Jurkat, Clone E6-1 (cell line): ENCODE results near the gene C11orf87.

Experiments
- DNase-seq: peaks from one replicate; pipeline ENCODE4 v3.0.0-alpha.2; 2011; ENCODE audit warnings: low read depth, low spot score
- H3K4me3 ChIP-seq: 2 replicates; pipeline ENCODE4 v1.5.1; 2011; ENCODE audit warnings: mild to moderate bottlenecking, low read length, control low read depth, moderate library complexity

Gene C11orf87

DNA sequence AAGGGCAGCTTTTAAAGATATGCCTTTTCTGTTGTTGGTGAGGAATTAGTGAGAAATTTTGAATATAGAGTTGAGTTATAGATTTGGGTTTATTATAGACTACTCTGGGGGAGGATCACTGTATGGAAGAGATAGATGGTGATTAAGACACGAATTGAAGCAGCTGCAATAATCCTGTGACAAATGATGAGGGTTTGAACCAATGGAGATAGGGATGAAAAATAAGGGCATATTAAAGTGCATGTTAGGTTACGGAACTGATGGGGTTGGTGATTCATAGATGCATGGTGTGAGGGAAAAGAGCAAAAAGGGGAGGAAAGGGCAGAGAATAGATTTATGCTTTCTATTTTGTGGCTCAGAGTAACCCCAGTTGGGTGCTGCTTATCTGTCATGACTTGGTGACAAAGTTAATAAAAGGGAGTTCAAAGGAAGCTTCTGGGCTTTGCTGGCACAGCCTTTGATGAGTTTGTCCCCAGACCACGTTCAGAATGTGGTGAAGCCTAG, 11.8 kb downstream of the C11orf87 start:
- H3K4me3 ChIP-seq: no peak overlapping the region
- DNase-seq: no peak

DNA sequence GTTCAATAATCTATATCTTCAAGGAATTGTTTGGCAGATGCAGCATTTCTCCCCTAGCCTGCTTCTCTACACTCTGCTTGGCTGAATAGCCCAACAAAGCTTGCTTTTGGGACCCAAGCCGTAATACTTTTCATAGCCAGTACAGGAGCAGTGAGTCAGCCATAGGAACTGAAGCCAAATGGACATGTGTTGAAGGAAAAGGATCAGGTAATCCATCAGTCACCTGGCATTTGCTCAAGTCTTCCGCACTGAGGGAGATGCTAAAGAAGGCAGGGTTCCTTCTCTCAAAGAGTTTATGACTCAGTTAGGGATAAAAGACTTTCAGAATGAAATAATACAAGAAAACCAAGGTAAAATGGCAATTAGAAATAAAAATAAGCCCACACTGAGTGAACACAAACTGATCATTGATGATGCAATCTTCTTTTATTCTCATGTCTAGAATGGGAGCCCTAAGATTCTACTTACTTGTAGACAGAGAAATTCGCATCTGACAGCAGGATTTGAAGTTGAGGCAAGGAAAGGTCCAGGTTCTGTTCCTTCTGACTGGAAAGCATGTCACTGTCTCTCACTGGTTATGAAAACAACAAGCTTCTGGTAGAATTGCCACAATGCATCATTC, 13.2 kb downstream of the C11orf87 start:
- no peak overlapping the region for H3K4me3 ChIP-seq
- DNase-seq: no peak

DNA sequence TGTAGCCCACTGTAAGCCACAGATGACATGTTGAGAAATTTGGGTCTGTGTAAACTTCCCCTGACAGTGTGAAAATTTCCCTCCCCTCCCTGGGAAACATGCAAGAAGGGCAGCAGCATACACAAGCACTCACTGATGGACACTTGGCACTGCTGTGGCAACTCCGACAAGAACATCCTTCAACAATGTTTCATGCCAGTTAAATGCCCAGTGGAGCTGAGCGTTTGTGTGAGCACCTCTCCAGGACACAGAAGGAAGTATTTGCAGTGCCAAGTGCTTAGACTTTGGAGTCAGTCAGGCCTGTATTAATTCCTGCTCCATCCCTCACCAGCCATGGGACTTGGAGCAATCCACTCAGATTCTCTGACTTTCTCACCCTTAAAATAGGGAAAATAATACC, 17.7 kb downstream of the C11orf87 start:
- DNase-seq: no peak
- no peak overlapping the region for H3K4me3 ChIP-seq

DNA sequence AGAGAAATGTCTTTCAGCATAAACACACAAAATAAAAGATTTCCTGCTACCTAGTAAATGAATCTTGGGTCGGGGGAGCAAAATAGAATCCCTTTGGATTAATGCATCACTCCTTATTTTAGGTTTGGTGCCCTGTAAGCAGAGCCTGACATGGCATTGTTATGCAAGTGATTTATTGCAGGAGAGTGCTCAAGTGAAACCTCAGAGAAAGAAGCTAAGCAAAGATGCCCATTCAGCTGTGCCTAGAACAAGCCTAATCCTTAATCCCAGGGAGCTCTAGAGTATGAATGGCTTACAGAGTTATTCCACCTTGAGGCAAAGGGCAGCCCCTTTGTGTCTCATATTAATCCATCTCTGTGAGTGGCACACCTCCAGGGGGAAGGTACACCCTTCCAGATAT, 21.1 kb downstream of the C11orf87 start:
- DNase-seq: no peak
- H3K4me3 ChIP-seq: no peak overlapping the region

DNA sequence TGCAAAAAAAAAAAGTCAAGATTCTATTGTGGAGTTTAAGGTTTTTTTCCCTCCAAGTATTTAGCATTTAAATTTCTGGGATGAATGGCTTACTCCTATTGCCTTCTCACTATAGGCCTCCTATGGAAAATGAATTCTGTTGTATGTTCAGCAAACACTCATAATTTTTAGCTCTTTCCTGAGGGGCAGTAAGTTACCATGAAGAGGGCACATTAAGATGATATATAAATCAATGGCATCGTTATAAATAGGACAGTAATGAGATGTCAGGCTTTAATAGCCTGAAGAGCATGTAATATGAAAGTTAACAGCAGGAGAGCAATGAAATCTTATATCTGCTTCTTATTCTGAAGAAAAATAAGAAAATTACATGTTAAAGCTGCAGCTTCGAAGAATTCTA, 32.9 kb downstream of the C11orf87 start:
- H3K4me3 ChIP-seq: no peak overlapping the region
- no peak for DNase-seq
